ENCODE results near the gene RAP2C.
"Not testable (repeated sequence)": the region's sequence is repeated elsewhere in the genome, so short reads cannot be mapped to it uniquely, and the experiment has no call there.

RAP2C gene

GRCh38 chrX:132173647-132174046 lies 45.6 kb downstream of the RAP2C start:
- no peaks in the 10 kb centered on the region for H3K9me3 ChIP-seq (ENCODE audit: control insufficient read depth in 2 of 2, low read length in 2 of 2)
- H3K27me3 ChIP-seq (ENCODE audit: control insufficient read depth in 2 of 2, insufficient read depth in 2 of 2, low read length in 2 of 2), result peaks cover 5 to 12% of the 10 kb centered on the region in 2 donors
- H3K4me1 ChIP-seq (ENCODE audit: control insufficient read depth in 2 of 2, insufficient read depth in 2 of 2, low read length in 2 of 2), result no peaks in the 10 kb centered on the region
- no peak overlapping the region for H3K4me3 ChIP-seq (ENCODE audit: low read length in 2 of 2)
- H3K36me3 ChIP-seq (ENCODE audit: control insufficient read depth in 2 of 2, insufficient read depth in 2 of 2, low read length in 2 of 2), result no peaks in the 10 kb centered on the region
- H3K27ac ChIP-seq (ENCODE audit: low read depth in 2 of 2, low read length in 2 of 2), result no peak overlapping the region
- no peak overlapping the region for H3K9ac ChIP-seq (ENCODE audit: low read depth in 1 of 2, low read length in 2 of 2)

DNA sequence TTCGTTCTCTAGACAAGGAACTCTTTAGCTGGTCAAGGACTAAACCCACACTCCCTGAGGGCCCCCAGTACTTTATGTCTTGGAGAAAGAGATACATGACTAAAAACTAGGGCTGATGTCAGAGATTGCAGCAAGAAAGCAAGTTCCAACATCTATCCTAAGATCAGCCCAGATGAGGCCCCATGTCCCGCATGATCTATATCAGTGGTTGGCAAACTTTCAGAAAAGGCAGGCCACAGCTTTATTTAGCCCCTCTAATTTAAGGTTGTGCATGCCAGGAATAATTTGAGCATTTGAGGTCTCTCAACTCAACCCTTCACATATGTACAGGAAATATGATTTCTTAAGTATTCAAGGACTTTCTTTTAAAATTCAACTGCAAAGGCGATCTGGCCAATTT lies 47.4 kb downstream of the RAP2C start:
- no peak overlapping the region for H3K27ac ChIP-seq (ENCODE audit: low read depth in 2 of 2, low read length in 2 of 2)
- peaks cover 3 to 12% of the 10 kb centered on the region in 2 donors for H3K27me3 ChIP-seq (ENCODE audit: control insufficient read depth in 2 of 2, insufficient read depth in 2 of 2, low read length in 2 of 2)
- no peak overlapping the region for H3K9ac ChIP-seq (ENCODE audit: low read depth in 1 of 2, low read length in 2 of 2)
- no peak overlapping the region for H3K4me3 ChIP-seq (ENCODE audit: low read length in 2 of 2)
- no peaks in the 10 kb centered on the region for H3K36me3 ChIP-seq (ENCODE audit: control insufficient read depth in 2 of 2, insufficient read depth in 2 of 2, low read length in 2 of 2)
- no peaks in the 10 kb centered on the region for H3K9me3 ChIP-seq (ENCODE audit: control insufficient read depth in 2 of 2, low read length in 2 of 2)
- no peaks in the 10 kb centered on the region for H3K4me1 ChIP-seq (ENCODE audit: control insufficient read depth in 2 of 2, insufficient read depth in 2 of 2, low read length in 2 of 2)

GRCh38 chrX:132171478-132171877 lies 47.8 kb downstream of the RAP2C start:
- Histone ChIP-seq H3K27ac (ENCODE audit: low read depth in 2 of 2, low read length in 2 of 2) (no peak overlapping the region), H3K9ac (ENCODE audit: low read depth in 1 of 2, low read length in 2 of 2) (no peak overlapping the region)

GRCh38 chrX:132169554-132169953 lies 49.7 kb downstream of the RAP2C start:
- H3K4me1 ChIP-seq (ENCODE audit: control insufficient read depth in 2 of 2, insufficient read depth in 2 of 2, low read length in 2 of 2), result no peaks in the 10 kb centered on the region
- no peaks in the 10 kb centered on the region for H3K36me3 ChIP-seq (ENCODE audit: control insufficient read depth in 2 of 2, insufficient read depth in 2 of 2, low read length in 2 of 2)
- H3K27me3 ChIP-seq (ENCODE audit: control insufficient read depth in 2 of 2, insufficient read depth in 2 of 2, low read length in 2 of 2), result peaks cover 3 to 9% of the 10 kb centered on the region in 2 donors
- H3K4me3 ChIP-seq (ENCODE audit: low read length in 2 of 2), result no peak overlapping the region
- H3K9ac ChIP-seq (ENCODE audit: low read depth in 1 of 2, low read length in 2 of 2), result no peak overlapping the region
- H3K9me3 ChIP-seq (ENCODE audit: control insufficient read depth in 2 of 2, low read length in 2 of 2), result no peaks in the 10 kb centered on the region
- no peak overlapping the region for H3K27ac ChIP-seq (ENCODE audit: low read depth in 2 of 2, low read length in 2 of 2)

More at GRCh38 chrX:132171478-132171877, 47.8 kb downstream of the RAP2C start:
- Histone ChIP-seq H3K27me3 (ENCODE audit: control insufficient read depth in 2 of 2, insufficient read depth in 2 of 2, low read length in 2 of 2) (peaks cover 3 to 12% of the 10 kb centered on the region in 2 donors), H3K9me3 (ENCODE audit: control insufficient read depth in 2 of 2, low read length in 2 of 2) (no peaks in the 10 kb centered on the region), H3K4me1 (ENCODE audit: control insufficient read depth in 2 of 2, insufficient read depth in 2 of 2, low read length in 2 of 2) (no peaks in the 10 kb centered on the region), H3K4me3 (ENCODE audit: low read length in 2 of 2) (no peak overlapping the region), H3K36me3 (ENCODE audit: control insufficient read depth in 2 of 2, insufficient read depth in 2 of 2, low read length in 2 of 2) (no peaks in the 10 kb centered on the region)

DNA sequence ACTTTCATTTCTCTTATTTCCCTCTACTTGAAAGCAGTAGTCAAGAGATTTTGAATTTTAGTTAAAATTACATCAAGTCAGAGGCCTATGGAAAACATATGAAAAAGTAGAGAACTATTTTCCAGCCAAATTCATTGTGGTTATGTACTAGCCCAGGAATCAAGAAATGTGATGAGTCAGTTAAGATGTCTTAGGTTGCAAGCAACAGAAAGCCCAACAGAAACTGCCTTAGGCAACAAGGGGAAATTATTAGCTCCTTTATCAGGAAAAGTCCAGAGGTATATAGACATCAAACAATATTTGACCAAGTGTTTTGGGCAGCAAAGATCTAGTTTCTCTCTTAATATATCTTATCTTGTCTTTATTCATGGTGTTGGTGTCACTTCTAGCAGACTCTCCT lies 53.6 kb downstream of the RAP2C start:
- Histone ChIP-seq H3K36me3 (ENCODE audit: control insufficient read depth in 2 of 2, insufficient read depth in 2 of 2, low read length in 2 of 2) (no peaks in the 10 kb centered on the region), H3K27me3 (ENCODE audit: control insufficient read depth in 2 of 2, insufficient read depth in 2 of 2, low read length in 2 of 2) (peaks cover 3 to 5% of the 10 kb centered on the region in 2 donors), H3K4me1 (ENCODE audit: control insufficient read depth in 2 of 2, insufficient read depth in 2 of 2, low read length in 2 of 2) (no peaks in the 10 kb centered on the region), H3K9me3 (ENCODE audit: control insufficient read depth in 2 of 2, low read length in 2 of 2) (no peaks in the 10 kb centered on the region), H3K9ac (ENCODE audit: low read depth in 1 of 2, low read length in 2 of 2) (no peak overlapping the region), H3K27ac (ENCODE audit: low read depth in 2 of 2, low read length in 2 of 2) (no peak overlapping the region), H3K4me3 (ENCODE audit: low read length in 2 of 2) (no peak overlapping the region)

GRCh38 chrX:132165005-132165404 lies 54.2 kb downstream of the RAP2C start:
- Histone ChIP-seq H3K9ac (ENCODE audit: low read depth in 1 of 2, low read length in 2 of 2) (no peak overlapping the region), H3K4me1 (ENCODE audit: control insufficient read depth in 2 of 2, insufficient read depth in 2 of 2, low read length in 2 of 2) (no peaks in the 10 kb centered on the region), H3K36me3 (ENCODE audit: control insufficient read depth in 2 of 2, insufficient read depth in 2 of 2, low read length in 2 of 2) (no peaks in the 10 kb centered on the region), H3K4me3 (ENCODE audit: low read length in 2 of 2) (no peak overlapping the region), H3K27me3 (ENCODE audit: control insufficient read depth in 2 of 2, insufficient read depth in 2 of 2, low read length in 2 of 2) (peaks cover 3 to 5% of the 10 kb centered on the region in 2 donors), H3K9me3 (ENCODE audit: control insufficient read depth in 2 of 2, low read length in 2 of 2) (no peaks in the 10 kb centered on the region), H3K27ac (ENCODE audit: low read depth in 2 of 2, low read length in 2 of 2) (no peak overlapping the region)

GRCh38 chrX:132163094-132163493 lies 56.2 kb downstream of the RAP2C start:
- H3K9ac ChIP-seq (ENCODE audit: low read depth in 1 of 2, low read length in 2 of 2); H3K9me3 ChIP-seq (ENCODE audit: control insufficient read depth in 2 of 2, low read length in 2 of 2); H3K27ac ChIP-seq (ENCODE audit: low read depth in 2 of 2, low read length in 2 of 2); H3K27me3 ChIP-seq (ENCODE audit: control insufficient read depth in 2 of 2, insufficient read depth in 2 of 2, low read length in 2 of 2); H3K4me1 ChIP-seq (ENCODE audit: control insufficient read depth in 2 of 2, insufficient read depth in 2 of 2, low read length in 2 of 2); H3K36me3 ChIP-seq (ENCODE audit: control insufficient read depth in 2 of 2, insufficient read depth in 2 of 2, low read length in 2 of 2); H3K4me3 ChIP-seq (ENCODE audit: low read length in 2 of 2): not testable (repeated sequence)

- Histone ChIP-seq H3K27me3 (ENCODE audit: control insufficient read depth in 2 of 2, insufficient read depth in 2 of 2, low read length in 2 of 2) (peaks cover 4 to 7% of the 10 kb centered on the region in 2 donors), H3K4me1 (ENCODE audit: control insufficient read depth in 2 of 2, insufficient read depth in 2 of 2, low read length in 2 of 2) (no peaks in the 10 kb centered on the region), H3K9ac (ENCODE audit: low read depth in 1 of 2, low read length in 2 of 2) (no peak overlapping the region), H3K27ac (ENCODE audit: low read depth in 2 of 2, low read length in 2 of 2) (no peak overlapping the region), H3K36me3 (ENCODE audit: control insufficient read depth in 2 of 2, insufficient read depth in 2 of 2, low read length in 2 of 2) (no peaks in the 10 kb centered on the region), H3K9me3 (ENCODE audit: control insufficient read depth in 2 of 2, low read length in 2 of 2) (no peaks in the 10 kb centered on the region), H3K4me3 (ENCODE audit: low read length in 2 of 2) (no peak overlapping the region)
These were observed 66.1 kb downstream of the RAP2C start for GRCh38 chrX:132153166-132153565.
